GM18909 (cell line): ENCODE measurements around the gene NUP62CL.

Source experiments
- ATAC-seq: cut with Tn5 transposase; IDR thresholded peaks from one replicate; pipeline ENCODE4 v1.9.1; 2021; ENCODE audit warnings: mild to moderate bottlenecking; ENCODE audit not compliant: unreplicated experiment, poor library complexity

Gene NUP62CL

GRCh38 chrX:107154787-107155620 is 51.2 kb downstream of the NUP62CL start:
- no peak for ATAC-seq

- ATAC-seq = no peak
Measured at GRCh38 chrX:107153005-107153404, 53.2 kb downstream of the NUP62CL start.

GRCh38 chrX:107146670-107147069 is 59.6 kb downstream of the NUP62CL start:
- ATAC-seq = no peak

GRCh38 chrX:107135965-107136307 is 70.3 kb downstream of the NUP62CL start:
- ATAC-seq = no peak

- ATAC-seq = peak; percentile 86
Measured at GRCh38 chrX:107135049-107135964, 70.9 kb downstream of the NUP62CL start.

GRCh38 chrX:107123750-107124149 is 82.5 kb downstream of the NUP62CL start:
- ATAC-seq = no peak

GRCh38 chrX:107119283-107119682 is 87.0 kb downstream of the NUP62CL start:
- no peak for ATAC-seq

- ATAC-seq = peak; percentile 100
Measured at GRCh38 chrX:107118322-107119147, 87.7 kb downstream of the NUP62CL start, which contains the start of gene RBM41. Gene RBM41 (minus strand): TSS chrX:107118822. CDS start chrX:107118773, 49 bp downstream.

GRCh38 chrX:107117993-107118321 is 88.3 kb downstream of the NUP62CL start:
- ATAC-seq = peak; percentile 9

- no peak for ATAC-seq
Measured at GRCh38 chrX:107107459-107107858, 98.8 kb downstream of the NUP62CL start.

GRCh38 chrX:107102980-107103379 is 103.3 kb downstream of the NUP62CL start:
- no peak for ATAC-seq

GRCh38 chrX:107076158-107076557 is 130.1 kb downstream of the NUP62CL start:
- ATAC-seq = no peak
